Tibial nerve (tissue), 4 donors: ENCODE results near the gene GNPAT.

ENCODE experiments used
- EP300 ChIP-seq, 2 donors: sonication (generic); formaldehyde crosslinking; IDR thresholded peaks; one replicate each; pipeline ENCODE4 v1.6.1; 2017; ENCODE audit warnings: antibody characterized with exemption in 2 of 2, mild to moderate bottlenecking in 1 of 2
- POLR2A ChIP-seq, 2 donors: fragments of 450-650 bp; IDR thresholded peaks; one replicate each; pipeline ENCODE4 v1.6.1; 2017; ENCODE audit warnings: antibody characterized with exemption in 2 of 2, mild to moderate bottlenecking in 2 of 2, moderate library complexity in 2 of 2
- TF ChIP-seq, protein P1 (sequence below), 5 experiments: fragments of 200-600 bp in 3 of 5; fragments of 450-650 bp in 2 of 5; sonication (generic) in 3 of 5; IDR thresholded peaks; one replicate each; pipeline ENCODE4 v1.5.1; 2016 to 2019; ENCODE audit warnings: antibody characterized with exemption in 5 of 5, mild to moderate bottlenecking in 3 of 5, moderate library complexity in 2 of 5

DNA sequence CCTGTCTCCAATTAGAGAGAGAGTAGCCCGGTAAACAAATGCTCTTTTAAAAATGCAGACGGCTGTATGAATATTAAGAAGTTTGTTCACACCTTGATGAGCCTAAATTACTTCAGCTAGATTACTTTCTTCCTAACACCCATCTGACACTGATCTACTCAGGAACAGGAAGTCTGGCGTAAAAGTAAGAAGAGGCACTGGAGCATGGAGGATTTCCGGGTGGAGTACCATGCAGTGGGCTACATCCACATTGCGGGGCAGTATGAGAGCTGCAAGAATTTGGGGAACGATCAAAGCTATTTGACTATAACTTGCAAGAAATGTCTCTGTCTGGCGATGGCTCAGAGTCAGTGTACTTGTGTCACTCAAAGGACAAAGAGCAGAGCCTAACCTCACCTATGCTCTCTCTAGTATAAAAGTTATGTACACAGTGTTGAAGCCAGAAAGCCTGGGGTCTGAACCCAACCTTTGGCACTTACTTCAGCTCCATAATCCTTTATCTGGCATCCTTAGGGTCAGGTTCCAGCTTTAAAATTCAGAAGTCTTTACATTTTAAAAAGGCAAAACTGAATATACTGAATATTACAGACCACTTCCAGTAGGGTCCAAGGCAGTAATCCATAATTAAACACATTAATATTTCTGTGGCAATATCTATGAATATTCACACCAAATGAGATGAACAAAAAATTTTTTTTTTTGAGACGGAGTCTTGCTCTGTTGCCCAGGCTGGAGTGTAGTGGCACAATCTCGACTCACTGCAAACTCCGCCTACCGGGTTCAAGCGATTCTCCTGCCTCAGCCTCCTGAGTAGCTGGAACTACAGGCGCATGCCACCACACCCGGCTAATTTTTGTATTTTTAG lies 7.9 kb upstream of the GNPAT start:
- TF ChIP-seq, protein P1, sequence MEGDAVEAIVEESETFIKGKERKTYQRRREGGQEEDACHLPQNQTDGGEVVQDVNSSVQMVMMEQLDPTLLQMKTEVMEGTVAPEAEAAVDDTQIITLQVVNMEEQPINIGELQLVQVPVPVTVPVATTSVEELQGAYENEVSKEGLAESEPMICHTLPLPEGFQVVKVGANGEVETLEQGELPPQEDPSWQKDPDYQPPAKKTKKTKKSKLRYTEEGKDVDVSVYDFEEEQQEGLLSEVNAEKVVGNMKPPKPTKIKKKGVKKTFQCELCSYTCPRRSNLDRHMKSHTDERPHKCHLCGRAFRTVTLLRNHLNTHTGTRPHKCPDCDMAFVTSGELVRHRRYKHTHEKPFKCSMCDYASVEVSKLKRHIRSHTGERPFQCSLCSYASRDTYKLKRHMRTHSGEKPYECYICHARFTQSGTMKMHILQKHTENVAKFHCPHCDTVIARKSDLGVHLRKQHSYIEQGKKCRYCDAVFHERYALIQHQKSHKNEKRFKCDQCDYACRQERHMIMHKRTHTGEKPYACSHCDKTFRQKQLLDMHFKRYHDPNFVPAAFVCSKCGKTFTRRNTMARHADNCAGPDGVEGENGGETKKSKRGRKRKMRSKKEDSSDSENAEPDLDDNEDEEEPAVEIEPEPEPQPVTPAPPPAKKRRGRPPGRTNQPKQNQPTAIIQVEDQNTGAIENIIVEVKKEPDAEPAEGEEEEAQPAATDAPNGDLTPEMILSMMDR (IDR thresholded peaks at IDR 0.05), result no peak
- no peak for TF ChIP-seq POLR2A (IDR thresholded peaks at IDR 0.05)
- TF ChIP-seq EP300 (IDR thresholded peaks at IDR 0.05), result no peak
